HG02973 (cell line): ENCODE data around the gene CFAP161.

Experiments used
- ATAC-seq: cut with Tn5 transposase; IDR thresholded peaks from one replicate; pipeline ENCODE4 v1.9.1; 2021; ENCODE audit warnings: moderate library complexity; ENCODE audit not compliant: unreplicated experiment

Gene CFAP161

GRCh38 chr15:81106560-81106959 is 27.5 kb upstream of the CFAP161 start:
- no peak for ATAC-seq

DNA sequence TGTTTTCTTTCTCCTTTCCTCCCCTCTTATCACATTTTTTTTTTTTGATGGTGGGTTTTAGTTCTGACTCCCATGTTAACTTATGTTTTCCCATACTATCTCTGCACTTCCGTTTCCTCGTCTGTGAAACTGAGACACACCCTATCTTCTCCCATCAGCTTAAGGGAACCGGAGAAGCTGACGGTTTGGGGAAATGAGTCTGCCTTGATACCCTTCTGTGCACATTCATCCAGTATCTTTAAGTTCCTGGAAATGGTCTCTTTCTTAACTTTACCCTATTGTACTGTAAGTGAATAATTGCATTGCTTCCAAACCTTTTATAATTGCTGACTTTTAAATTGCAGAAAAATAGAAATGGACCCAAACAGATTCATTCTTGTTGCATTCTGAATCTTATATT is 26.2 kb upstream of the CFAP161 start:
- no peak for ATAC-seq

GRCh38 chr15:81108427-81108826 is 25.6 kb upstream of the CFAP161 start:
- no peak for ATAC-seq

- ATAC-seq, result no peak
Observed at GRCh38 chr15:81111018-81111417, 23.1 kb upstream of the CFAP161 start.

DNA sequence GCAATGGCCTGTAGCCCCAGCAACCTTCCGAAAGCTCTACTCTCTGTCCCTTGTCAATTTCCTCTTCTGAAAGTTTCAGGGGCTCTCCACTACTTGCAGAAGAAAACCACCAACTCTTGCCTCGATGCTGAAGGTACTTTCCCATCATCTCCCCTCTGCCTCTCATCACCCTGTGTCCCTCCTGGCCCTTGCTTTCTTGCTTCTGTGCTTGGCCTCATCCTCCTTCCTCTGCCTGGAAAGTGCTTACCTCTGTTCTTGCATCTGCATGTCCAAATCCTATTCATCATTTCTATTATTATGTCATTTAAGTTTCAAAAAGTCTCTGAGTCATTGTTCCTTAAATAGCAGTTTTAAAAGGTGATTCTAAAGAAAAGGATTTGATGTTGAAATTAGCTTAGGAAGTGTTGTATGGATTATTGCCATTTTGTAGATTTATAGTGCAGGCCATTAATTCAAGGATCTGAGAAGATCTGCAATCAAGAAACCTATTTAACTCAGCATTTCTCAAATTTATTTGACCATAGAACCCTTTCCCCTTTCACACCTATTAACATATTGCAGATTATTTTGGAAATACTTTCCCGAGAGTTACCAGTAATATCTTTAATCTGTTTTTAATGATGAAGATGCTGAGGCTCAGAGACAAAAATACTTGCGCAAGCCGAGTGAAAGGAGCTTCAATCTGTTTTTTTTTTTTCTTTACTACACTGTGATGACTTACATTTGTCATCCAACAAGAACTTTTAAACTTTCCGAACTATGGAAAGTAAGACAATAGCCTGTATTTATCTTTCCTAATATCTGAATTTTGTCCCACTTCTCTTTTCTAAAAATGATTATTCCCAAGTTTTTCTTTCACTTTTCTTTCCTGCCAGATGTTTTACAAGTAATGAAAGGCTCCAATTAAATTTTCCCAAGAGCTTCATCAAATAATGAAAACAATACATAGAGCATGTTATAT is 22.3 kb upstream of the CFAP161 start:
- ATAC-seq, result peak; percentile 86

- ATAC-seq, result no peak
Observed at GRCh38 chr15:81113204-81113657, 20.8 kb upstream of the CFAP161 start.

- no peak for ATAC-seq
Observed at GRCh38 chr15:81113861-81114291, 20.2 kb upstream of the CFAP161 start.

- ATAC-seq, result no peak
Observed at GRCh38 chr15:81115054-81115939, 18.8 kb upstream of the CFAP161 start.

- ATAC-seq, result no peak
Observed at GRCh38 chr15:81117136-81117535, 16.9 kb upstream of the CFAP161 start.

DNA sequence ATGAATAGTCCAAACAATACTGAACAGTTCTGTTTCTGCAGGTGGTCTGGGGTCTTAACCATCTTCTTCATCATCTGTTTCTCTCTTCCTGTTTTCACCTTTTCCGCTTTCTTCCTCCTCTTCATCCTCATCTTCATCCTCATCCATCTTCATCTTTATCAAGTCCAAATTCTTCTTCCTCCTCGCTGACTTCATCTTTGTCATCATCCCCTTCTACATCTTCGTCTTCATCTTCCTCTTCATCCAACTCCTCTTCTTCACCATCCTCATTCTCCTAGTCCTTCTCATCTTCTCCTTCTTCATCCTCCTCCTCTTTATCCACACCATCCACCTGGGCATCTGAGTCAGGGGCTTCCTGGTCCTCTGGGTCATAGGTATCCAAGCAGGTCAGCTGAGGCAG is 16.5 kb upstream of the CFAP161 start:
- no peak for ATAC-seq

GRCh38 chr15:81118361-81118760 is 15.7 kb upstream of the CFAP161 start:
- no peak for ATAC-seq

DNA sequence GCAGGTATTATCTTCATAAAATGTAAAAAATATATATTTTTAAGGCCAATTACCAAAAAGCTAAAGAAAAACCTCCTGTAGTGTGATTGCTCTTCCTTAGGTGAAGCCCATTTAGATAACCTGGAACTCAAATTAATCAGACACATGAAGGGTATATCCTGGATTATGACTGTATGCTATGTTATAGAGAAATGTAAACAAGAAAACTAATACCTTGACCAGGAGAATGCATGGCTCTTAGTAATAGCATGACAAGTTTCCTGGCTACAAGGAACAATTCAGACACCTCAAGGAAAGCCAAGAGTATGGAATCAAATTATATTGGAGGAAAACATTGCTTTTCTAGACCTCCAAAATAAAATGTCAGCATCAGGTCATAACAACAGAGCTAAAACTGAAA is 14.0 kb upstream of the CFAP161 start:
- no peak for ATAC-seq

DNA sequence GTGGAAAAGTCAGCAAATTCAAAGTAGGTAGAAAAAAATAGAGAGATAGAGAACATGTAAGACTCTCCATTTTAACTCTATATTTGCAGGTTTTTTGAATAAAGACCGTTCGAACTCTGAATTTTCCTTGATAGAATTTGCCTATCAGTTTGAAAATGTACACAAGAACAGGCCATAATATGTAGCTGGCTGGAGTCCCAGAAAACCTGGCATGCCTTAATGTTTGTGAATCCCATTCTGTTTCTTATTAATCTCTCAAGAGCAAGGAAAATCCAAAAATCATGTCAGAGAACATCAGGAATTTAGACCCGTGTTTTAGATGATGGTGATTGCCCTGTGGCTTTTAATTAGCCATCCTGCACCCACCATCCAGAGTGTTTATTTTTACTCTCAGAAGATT is 7.2 kb upstream of the CFAP161 start:
- no peak for ATAC-seq

DNA sequence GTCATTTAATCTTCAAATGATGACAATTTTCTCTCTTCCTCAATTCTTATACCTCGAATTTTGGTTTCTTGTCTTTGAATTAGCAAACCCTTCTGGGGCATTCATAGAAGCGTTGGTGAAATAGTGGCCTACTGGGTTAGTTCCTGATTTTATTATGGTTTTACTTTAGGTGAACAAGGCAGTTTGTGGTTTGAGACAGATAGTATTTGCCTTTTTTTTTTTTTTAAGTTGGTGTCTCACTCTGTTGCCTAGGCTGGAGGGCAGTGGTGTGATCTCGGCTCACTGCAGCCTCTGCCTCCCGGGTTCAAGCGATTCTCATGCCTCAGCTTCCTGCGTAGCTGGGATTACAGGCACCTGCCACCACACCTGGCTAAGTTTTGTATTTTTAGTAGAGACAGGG is 7.4 kb downstream of the CFAP161 start:
- ATAC-seq, result peak; percentile 70

GRCh38 chr15:81146006-81146405 is 11.9 kb downstream of the CFAP161 start:
- no peak for ATAC-seq

DNA sequence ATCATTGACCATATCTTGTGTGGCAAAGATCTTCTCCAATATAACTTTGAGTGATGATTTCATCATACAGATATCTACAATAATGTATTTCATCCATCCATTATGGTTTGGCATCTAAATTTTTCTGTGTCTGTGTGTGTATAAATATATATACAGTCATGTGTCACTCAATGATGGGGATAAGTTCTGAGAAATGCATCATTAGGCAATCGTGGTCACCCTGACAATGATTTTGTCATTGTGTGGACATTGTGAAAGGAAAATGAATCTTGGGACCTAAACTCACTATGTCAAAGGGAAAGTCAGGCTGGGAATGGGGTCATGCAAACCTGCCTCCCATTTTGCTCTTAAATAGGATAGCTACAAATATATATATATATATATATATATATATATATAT is 12.4 kb downstream of the CFAP161 start:
- ATAC-seq, result no peak

DNA sequence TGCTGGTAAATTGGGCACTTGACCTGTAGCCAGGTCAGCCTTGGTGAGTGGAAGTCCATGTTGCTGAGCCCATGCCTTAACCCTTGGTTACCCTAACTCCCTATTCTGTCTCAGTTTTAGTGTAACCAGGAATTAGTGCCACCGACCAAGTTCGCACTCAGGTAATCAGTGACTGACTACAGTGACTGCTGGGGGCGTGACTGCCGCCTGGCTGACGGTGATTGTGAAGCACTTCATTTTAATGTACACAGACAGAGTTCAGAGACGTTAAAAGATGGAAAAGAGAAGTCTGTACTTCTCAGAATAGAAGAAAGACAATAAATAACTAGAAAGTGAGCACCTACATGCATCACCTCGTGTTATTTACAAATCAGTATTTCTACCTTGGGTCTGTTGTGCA is 17.3 kb downstream of the CFAP161 start:
- ATAC-seq, result no peak

DNA sequence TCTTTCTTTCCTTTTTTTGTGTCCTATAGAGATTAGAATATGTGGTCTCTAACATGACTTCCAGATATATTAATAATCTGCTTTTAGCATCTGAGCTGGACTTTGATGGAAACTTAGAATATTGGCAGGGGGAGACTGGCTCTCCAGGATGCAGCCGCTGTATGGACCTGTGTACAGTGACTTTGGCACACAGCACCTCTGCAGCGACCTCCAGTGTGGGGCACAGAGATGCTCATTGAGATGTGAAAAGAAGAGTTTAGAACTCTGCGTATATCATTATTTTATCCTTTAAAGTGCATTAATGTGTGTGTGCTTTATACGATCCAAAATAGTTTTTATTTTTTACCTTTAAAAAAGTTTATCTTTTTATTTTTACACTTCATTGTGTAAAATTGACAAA is 18.3 kb downstream of the CFAP161 start:
- ATAC-seq, result no peak

DNA sequence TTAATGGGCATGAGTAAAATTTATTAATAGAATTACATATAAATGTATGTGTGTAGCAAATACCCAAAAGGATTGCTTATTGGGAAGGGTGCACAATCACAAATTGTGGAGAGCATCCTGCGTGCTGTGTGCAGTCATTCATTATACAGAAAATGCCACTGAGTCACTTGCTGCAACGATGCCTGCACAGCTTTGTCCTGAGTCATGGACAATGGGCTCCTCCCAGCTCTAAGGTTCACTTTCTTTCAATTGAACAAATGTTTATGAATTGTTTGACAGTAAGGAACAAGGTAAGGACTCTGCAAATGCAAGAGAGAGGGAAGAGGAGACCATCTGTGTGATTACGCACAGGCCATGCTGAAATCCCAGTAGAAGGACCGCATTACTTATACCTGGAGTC is 18.7 kb downstream of the CFAP161 start:
- no peak for ATAC-seq

DNA sequence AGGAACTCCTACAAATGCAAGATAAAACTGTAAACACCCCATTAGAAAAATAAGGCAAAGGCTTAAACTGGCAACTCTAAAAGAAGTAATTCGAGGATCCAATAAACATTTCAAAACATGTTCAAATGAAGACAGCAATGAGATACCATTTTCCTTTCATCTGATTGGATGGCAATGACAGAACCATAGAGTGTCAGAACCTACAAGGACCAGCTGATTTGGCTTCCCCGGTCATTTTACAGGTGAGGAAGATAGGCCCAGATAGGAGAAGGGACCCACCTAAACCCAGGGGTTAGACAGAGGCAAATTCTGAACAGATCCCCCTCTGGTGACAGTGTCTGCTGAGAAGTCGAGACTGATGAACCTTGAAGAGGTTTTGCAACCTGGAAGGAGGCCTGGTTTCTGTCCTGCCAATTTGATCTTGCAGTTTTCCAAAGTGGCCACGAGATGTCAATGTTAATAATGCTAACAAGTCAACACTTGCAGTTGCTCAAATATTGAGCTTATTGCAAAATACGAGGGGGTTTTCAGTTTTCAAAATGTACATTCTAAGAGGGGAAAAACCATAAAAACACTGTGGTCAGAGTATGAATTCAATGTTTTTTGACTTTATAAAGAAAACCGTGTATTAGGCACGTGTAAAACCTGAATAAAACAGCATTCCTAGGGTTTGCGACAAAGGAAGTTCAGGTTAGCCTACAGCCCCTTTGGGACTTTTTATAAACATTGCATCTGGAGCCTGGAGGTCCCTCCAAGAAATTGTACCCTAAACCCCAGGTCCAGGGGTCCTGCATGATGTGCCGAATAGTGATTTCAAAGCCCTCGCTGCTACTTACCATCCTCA is 21.5 kb downstream of the CFAP161 start:
- no peak for ATAC-seq

GRCh38 chr15:81156324-81156723 is 22.3 kb downstream of the CFAP161 start:
- ATAC-seq, result no peak
